ENCODE measurements around the gene CNOT1. TPM values are rescaled to one million over a fixed set of nuclear protein-coding genes. Genes with fewer than 3 reads are reported as not detected.
"Not testable (repeated sequence)": the region's sequence is repeated elsewhere in the genome, so short reads cannot be mapped to it uniquely, and the experiment has no call there.

CNOT1 gene
- total and polyA plus RNA-seq, 2 experiments from 2014 or later: 49.3 to 71.8 TPM

GRCh38 chr16:58614212-58614611 lies 15.4 kb downstream of the CNOT1 start:
- no peaks in the 10 kb centered on the region for H3K9me3 ChIP-seq (ENCODE audit: low read depth)
- no peak for TF ChIP-seq CTCF (IDR thresholded peaks at IDR 0.05; ENCODE audit: low read depth, low read length)
- no peaks in the 10 kb centered on the region for H3K27me3 ChIP-seq
- H3K36me3 ChIP-seq: peaks cover 8% of the 10 kb centered on the region
- no peak overlapping the region for H3K27ac ChIP-seq
- H3K4me3 ChIP-seq: no peak overlapping the region
- DNase-seq (ENCODE audit: low read depth in 1 of 2, low spot score in 1 of 2): peak in 1 of 2 donors; percentile 62
- H3K4me1 ChIP-seq (ENCODE audit: low read depth): no peaks in the 10 kb centered on the region

- H3K36me3 ChIP-seq; DNase-seq (ENCODE audit: low read depth in 1 of 2, low spot score in 1 of 2); H3K4me3 ChIP-seq; H3K9me3 ChIP-seq (ENCODE audit: low read depth); H3K27me3 ChIP-seq; H3K4me1 ChIP-seq (ENCODE audit: low read depth): not testable (repeated sequence)
- peak overlapping the region; percentile 43 for H3K27ac ChIP-seq
These were observed 16.7 kb downstream of the CNOT1 start for GRCh38 chr16:58612965-58613364.

GRCh38 chr16:58608601-58609136 lies 21.0 kb downstream of the CNOT1 start:
- no peak for TF ChIP-seq CTCF (IDR thresholded peaks at IDR 0.05; ENCODE audit: low read depth, low read length)
- no peak for DNase-seq (ENCODE audit: low read depth in 1 of 2, low spot score in 1 of 2)
- no peaks in the 10 kb centered on the region for H3K9me3 ChIP-seq (ENCODE audit: low read depth)
- H3K27ac ChIP-seq: no peak overlapping the region
- no peaks in the 10 kb centered on the region for H3K27me3 ChIP-seq
- H3K4me1 ChIP-seq (ENCODE audit: low read depth): no peaks in the 10 kb centered on the region
- peaks cover 2% of the 10 kb centered on the region for H3K36me3 ChIP-seq
- H3K4me3 ChIP-seq: no peak overlapping the region

- DNase-seq (ENCODE audit: low read depth in 1 of 2, low spot score in 1 of 2): no peak
- Histone ChIP-seq H3K27me3 (no peaks in the 10 kb centered on the region), H3K4me3 (no peak overlapping the region), H3K4me1 (ENCODE audit: low read depth) (no peaks in the 10 kb centered on the region), H3K9me3 (ENCODE audit: low read depth) (no peaks in the 10 kb centered on the region), H3K36me3 (no peaks in the 10 kb centered on the region), H3K27ac (no peak overlapping the region)
- TF ChIP-seq CTCF (IDR thresholded peaks at IDR 0.05; ENCODE audit: low read depth, low read length): no peak
These were observed 24.1 kb downstream of the CNOT1 start for GRCh38 chr16:58605562-58605961.

- Histone ChIP-seq H3K27me3 (no peaks in the 10 kb centered on the region), H3K9me3 (ENCODE audit: low read depth) (no peaks in the 10 kb centered on the region), H3K4me1 (ENCODE audit: low read depth) (no peaks in the 10 kb centered on the region), H3K4me3 (no peak overlapping the region), H3K36me3 (peaks cover 45% of the 10 kb centered on the region), H3K27ac (peak overlapping the region; percentile 6)
- no peak for DNase-seq (ENCODE audit: low read depth in 1 of 2, low spot score in 1 of 2)
- no peak for TF ChIP-seq CTCF (IDR thresholded peaks at IDR 0.05; ENCODE audit: low read depth, low read length)
These were observed 38.5 kb downstream of the CNOT1 start for GRCh38 chr16:58591083-58591482.

GRCh38 chr16:58589326-58589905 lies 40.2 kb downstream of the CNOT1 start:
- Histone ChIP-seq H3K9me3 (ENCODE audit: low read depth) (no peaks in the 10 kb centered on the region), H3K27me3 (no peaks in the 10 kb centered on the region), H3K27ac (no peak overlapping the region), H3K36me3 (peaks cover 60% of the 10 kb centered on the region), H3K4me1 (ENCODE audit: low read depth) (no peaks in the 10 kb centered on the region), H3K4me3 (no peak overlapping the region)
- no peak for DNase-seq (ENCODE audit: low read depth in 1 of 2, low spot score in 1 of 2)
- TF ChIP-seq CTCF (IDR thresholded peaks at IDR 0.05; ENCODE audit: low read depth, low read length): no peak

Measured in cardiac muscle cell (in vitro differentiated cells and primary cell).